GM13976 (cell line): ENCODE results near the gene MYO10.
"Not testable (repeated sequence)": the region's sequence is repeated elsewhere in the genome, so short reads cannot be mapped to it uniquely, and the experiment has no call there.

Experiments
- DNase-seq: peaks from one replicate; pipeline ENCODE4 v3.0.0; 2012; ENCODE audit warnings: low spot score
- in situ Hi-C: fragments of 300-500 bp; cut with MboI; formaldehyde crosslinking; loops from one replicate; pipeline ENCODE4 v1.12.0; 2022; ENCODE audit warnings: low sequenced_read_pairs, mixed read lengths, inconsistent platforms; ENCODE audit not compliant: unreplicated experiment
- TF ChIP-seq, protein P1 (sequence below): IDR thresholded peaks from 2 replicates; pipeline ENCODE4 v1.5.1; 2012; ENCODE audit warnings: borderline replicate concordance, mild to moderate bottlenecking; ENCODE audit not compliant: insufficient read depth; ENCODE audit errors: extremely low read depth, missing control alignments, control extremely low read depth

MYO10 gene

DNA sequence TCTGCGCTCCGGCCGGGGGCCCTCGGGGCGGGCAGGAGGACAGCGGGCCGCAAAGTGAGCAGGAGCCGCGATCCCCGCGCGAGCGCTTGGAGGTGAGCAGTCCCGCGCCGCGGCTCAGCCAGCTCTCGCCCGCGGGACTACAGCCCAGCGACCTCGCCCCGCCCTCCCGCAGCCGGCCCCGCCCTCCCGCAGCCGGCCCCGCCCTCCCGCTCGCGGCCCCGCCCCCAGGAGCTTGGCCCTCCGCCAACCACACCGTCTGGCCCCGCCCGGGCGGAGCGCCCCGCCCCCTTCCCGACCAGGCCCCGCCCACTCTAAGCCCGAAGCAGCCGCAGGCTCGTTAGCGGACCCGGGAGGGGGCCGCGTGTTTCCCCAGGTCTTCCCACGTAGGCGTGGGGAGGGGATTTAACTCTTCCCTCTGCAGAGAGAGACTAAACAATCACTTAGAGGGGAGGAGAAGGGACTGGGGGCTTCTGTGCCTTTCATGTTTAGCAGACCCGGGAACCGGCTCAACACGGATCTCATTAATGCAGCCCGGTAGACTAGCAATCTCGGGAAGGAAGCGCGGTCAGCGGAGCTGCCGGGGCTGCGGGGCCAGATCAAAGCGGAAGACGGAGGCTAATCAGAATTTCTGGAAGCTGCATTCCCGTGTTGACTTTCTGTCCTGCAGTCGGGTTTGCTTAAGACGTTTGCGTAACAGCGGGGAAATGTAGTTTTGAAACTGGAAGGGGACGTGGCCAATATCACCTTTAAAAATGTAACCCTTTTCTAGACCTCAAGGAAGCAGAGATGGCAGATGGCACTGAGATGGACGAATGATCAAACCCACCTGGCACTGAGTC lies at the start of gene MYO10:
Gene MYO10, minus strand, starts transcription at position 139 of the 839 bp plus-strand sequence. CDS start 480 bp downstream, outside the sequence.
- in situ Hi-C loops: no loop called here
- TF ChIP-seq, protein P1, sequence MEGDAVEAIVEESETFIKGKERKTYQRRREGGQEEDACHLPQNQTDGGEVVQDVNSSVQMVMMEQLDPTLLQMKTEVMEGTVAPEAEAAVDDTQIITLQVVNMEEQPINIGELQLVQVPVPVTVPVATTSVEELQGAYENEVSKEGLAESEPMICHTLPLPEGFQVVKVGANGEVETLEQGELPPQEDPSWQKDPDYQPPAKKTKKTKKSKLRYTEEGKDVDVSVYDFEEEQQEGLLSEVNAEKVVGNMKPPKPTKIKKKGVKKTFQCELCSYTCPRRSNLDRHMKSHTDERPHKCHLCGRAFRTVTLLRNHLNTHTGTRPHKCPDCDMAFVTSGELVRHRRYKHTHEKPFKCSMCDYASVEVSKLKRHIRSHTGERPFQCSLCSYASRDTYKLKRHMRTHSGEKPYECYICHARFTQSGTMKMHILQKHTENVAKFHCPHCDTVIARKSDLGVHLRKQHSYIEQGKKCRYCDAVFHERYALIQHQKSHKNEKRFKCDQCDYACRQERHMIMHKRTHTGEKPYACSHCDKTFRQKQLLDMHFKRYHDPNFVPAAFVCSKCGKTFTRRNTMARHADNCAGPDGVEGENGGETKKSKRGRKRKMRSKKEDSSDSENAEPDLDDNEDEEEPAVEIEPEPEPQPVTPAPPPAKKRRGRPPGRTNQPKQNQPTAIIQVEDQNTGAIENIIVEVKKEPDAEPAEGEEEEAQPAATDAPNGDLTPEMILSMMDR: no peak
- DNase-seq: peak; percentile 66

GRCh38 chr5:16985304-16985703 lies 49.2 kb upstream of the MYO10 start:
- DNase-seq, in situ Hi-C loops: not testable (repeated sequence)

- no peak for DNase-seq
- TF ChIP-seq, protein P1: no peak
- in situ Hi-C loops: no loop called here
Observed at GRCh38 chr5:16983972-16984371, 47.9 kb upstream of the MYO10 start.

DNA sequence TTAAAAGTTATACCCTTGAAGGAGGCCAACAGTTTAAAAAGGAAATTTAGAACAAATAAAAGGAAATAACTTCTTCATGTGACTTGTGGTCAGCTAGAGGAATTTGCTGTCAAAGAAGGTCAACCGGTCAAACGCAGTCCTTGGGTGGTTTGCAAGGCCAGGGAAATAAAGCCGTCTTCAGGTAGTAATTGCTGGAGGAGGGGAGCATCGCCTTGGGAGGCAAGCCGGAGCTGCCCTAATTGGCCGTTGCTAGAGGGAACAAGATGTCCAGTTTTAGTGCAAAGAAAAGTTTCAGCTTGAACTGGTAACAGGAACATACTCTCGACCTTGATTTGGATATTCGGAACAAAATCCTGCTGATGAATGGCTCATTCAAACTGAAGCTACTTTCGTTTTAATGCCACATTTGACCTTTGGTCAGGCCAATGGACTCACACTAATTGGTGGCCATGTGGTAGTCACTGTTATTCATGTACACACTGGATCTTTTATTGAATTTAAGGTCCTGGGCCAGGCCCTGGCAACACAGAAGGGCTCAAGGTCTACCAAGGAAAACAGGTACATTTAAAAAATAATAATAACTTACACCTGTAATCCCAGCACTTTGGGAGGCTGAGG lies 47.0 kb upstream of the MYO10 start:
- no peak for DNase-seq
- TF ChIP-seq, protein P1: no peak
- in situ Hi-C loops: no loop called here

DNA sequence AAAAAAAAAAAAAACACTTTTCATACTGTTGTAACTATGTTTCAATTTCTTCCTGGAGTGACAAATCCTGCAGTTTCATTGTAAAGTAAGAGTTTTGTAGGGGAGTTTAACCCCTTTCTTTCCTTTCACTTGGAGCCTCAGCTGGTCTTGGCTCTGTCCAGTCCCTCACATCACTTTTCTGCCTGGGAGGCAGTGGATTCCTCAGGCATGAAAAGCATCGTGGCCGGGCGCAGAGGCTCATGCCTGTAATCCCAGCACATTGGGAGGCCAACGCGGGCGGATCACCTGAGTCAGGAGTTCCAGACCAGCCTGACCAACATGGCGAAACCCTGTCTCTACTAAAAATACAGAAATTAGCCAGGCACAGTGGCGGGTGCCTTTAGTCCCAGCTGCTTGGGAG lies 45.6 kb upstream of the MYO10 start:
- DNase-seq: no peak

GRCh38 chr5:16980983-16981382 lies 44.9 kb upstream of the MYO10 start:
- TF ChIP-seq, protein P1: no peak
- no peak for DNase-seq
- in situ Hi-C loops: no loop called here

More for the DNA sequence above, 45.6 kb upstream of the MYO10 start:
- in situ Hi-C loops: no loop called here
- TF ChIP-seq, protein P1: no peak

- TF ChIP-seq, protein P1: no peak
- in situ Hi-C loops: no loop called here
- no peak for DNase-seq
Observed at GRCh38 chr5:16978296-16978695, 42.2 kb upstream of the MYO10 start.
